ENCODE measurements around the gene SPEF2. TPM values are rescaled to one million over a fixed set of nuclear protein-coding genes. Genes with fewer than 3 reads are reported as not detected.

Gene SPEF2
- total and polyA plus RNA-seq, 2 donors (not counting 1 experiment from before 2014, with no cell fraction given) = 0.31 to 0.59 TPM

DNA sequence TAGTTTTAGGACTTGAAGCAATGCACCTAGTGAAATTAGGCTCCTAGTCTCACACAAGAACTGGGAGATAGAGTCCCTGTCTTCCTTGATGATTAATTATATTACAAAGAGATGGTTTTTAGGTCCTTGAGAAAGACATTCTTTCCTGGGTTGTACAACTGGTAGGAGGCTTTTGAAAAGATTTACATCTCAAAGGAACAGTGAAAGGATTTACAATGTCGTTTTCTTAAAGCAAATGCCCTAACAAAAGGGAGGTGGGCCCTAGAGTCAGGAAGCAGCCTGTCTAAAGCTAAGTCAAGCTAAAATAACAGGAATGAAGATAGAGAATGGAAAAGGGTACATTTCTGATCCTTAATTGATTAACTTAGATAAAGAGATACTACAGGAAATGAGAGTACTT lies 136.8 kb downstream of the SPEF2 start:
- Histone ChIP-seq H3K4me2 (replicated peaks; ENCODE audit: low read depth, low read length, poor library complexity, severe bottlenecking) (no peak overlapping the region), H3K27me3 (replicated peaks in 1 of 4; ENCODE audit: control extremely low read depth in 1 of 4, control insufficient read depth in 3 of 4, insufficient read depth in 4 of 4, low read length in 3 of 4) (no peaks in the 10 kb centered on the region), H4K20me1 (ENCODE audit: control insufficient read depth, insufficient read depth, low read length, poor library complexity, severe bottlenecking) (no peaks in the 10 kb centered on the region), H3K9me3 (ENCODE audit: control extremely low read depth in 1 of 3, control insufficient read depth in 2 of 3, insufficient read depth in 1 of 3, low read length in 2 of 3) (no peaks in the 10 kb centered on the region), H2AFZ (ENCODE audit: insufficient read depth, low read depth, low read length, poor library complexity, severe bottlenecking) (no peak overlapping the region), H3K9ac (ENCODE audit: low read length) (no peak overlapping the region), H3K36me3 (replicated peaks in 1 of 2; ENCODE audit: control extremely low read depth in 1 of 2, control insufficient read depth in 1 of 2, extremely low read depth in 1 of 2, insufficient read depth in 2 of 2, low read length in 1 of 2) (no peaks in the 10 kb centered on the region), H3K4me3 (ENCODE audit: control extremely low read depth in 1 of 5, extremely low read depth in 1 of 5, insufficient read depth in 1 of 5, low read depth in 2 of 5, low read length in 4 of 5) (no peak overlapping the region), H3K4me1 (ENCODE audit: control insufficient read depth in 2 of 2, insufficient read depth in 2 of 2, low read length in 2 of 2) (no peaks in the 10 kb centered on the region), H3K27ac (ENCODE audit: low read length in 2 of 2) (no peak overlapping the region), H3K79me2 (ENCODE audit: control insufficient read depth, insufficient read depth, low read length) (no peaks in the 10 kb centered on the region)
- Mint-ChIP-seq H3K4me3 (no peak overlapping the region), H3K27me3 (no peaks in the 10 kb centered on the region), H3K9me3 (ENCODE audit: insufficient read depth) (no peaks in the 10 kb centered on the region), H3K27ac (no peak overlapping the region), H3K4me1 (no peaks in the 10 kb centered on the region)
- WGBS (ENCODE audit: insufficient coverage) = 100% methylated on average over 1 of the region's 1 CpG
- ATAC-seq (ENCODE audit: low read depth) (no peak), DNase-seq (no peak)
- no peak for TF ChIP-seq EZH2 (IDR thresholded peaks at IDR 0.05; ENCODE audit: borderline replicate concordance, insufficient read depth, low read depth, low read length, poor library complexity, severe bottlenecking)
- TF ChIP-seq, protein P1, sequence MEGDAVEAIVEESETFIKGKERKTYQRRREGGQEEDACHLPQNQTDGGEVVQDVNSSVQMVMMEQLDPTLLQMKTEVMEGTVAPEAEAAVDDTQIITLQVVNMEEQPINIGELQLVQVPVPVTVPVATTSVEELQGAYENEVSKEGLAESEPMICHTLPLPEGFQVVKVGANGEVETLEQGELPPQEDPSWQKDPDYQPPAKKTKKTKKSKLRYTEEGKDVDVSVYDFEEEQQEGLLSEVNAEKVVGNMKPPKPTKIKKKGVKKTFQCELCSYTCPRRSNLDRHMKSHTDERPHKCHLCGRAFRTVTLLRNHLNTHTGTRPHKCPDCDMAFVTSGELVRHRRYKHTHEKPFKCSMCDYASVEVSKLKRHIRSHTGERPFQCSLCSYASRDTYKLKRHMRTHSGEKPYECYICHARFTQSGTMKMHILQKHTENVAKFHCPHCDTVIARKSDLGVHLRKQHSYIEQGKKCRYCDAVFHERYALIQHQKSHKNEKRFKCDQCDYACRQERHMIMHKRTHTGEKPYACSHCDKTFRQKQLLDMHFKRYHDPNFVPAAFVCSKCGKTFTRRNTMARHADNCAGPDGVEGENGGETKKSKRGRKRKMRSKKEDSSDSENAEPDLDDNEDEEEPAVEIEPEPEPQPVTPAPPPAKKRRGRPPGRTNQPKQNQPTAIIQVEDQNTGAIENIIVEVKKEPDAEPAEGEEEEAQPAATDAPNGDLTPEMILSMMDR (IDR thresholded peaks at IDR 0.05) = no peak
- CTCF ChIA-PET = no interaction called here
- POLR2A ChIA-PET = no interaction called here
- intact Hi-C loops (cut with micrococcal nuclease) = no loop called here

DNA sequence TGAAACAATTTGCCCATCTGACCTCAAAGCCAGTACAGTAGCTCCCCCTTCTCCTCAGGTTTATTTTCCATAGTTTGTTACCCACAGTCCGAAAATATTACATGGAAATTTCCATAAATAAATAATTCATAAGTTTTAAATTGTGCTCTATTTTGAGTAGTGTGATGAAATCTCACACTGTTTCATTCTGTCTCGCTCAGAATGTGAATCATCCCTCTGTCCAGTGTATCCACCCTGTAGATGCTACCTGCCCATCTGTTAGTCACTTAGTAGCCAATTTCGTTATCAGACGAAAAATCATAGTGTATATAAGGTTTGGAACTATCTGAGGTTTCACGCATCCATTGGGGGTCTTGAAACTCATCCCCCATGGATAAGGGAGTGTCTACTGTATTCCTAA lies 138.3 kb downstream of the SPEF2 start:
- Histone ChIP-seq H3K9me3 (ENCODE audit: control extremely low read depth in 1 of 3, control insufficient read depth in 2 of 3, insufficient read depth in 1 of 3, low read length in 2 of 3) (no peaks in the 10 kb centered on the region), H3K27me3 (replicated peaks in 1 of 4; ENCODE audit: control extremely low read depth in 1 of 4, control insufficient read depth in 3 of 4, insufficient read depth in 4 of 4, low read length in 3 of 4) (no peaks in the 10 kb centered on the region), H3K79me2 (ENCODE audit: control insufficient read depth, insufficient read depth, low read length) (no peaks in the 10 kb centered on the region), H3K4me2 (replicated peaks; ENCODE audit: low read depth, low read length, poor library complexity, severe bottlenecking) (no peak overlapping the region), H2AFZ (ENCODE audit: insufficient read depth, low read depth, low read length, poor library complexity, severe bottlenecking) (no peak overlapping the region), H3K4me1 (ENCODE audit: control insufficient read depth in 2 of 2, insufficient read depth in 2 of 2, low read length in 2 of 2) (no peaks in the 10 kb centered on the region), H3K27ac (ENCODE audit: low read length in 2 of 2) (no peak overlapping the region), H3K36me3 (replicated peaks in 1 of 2; ENCODE audit: control extremely low read depth in 1 of 2, control insufficient read depth in 1 of 2, extremely low read depth in 1 of 2, insufficient read depth in 2 of 2, low read length in 1 of 2) (no peaks in the 10 kb centered on the region), H3K9ac (ENCODE audit: low read length) (no peak overlapping the region), H3K4me3 (ENCODE audit: control extremely low read depth in 1 of 5, extremely low read depth in 1 of 5, insufficient read depth in 1 of 5, low read depth in 2 of 5, low read length in 4 of 5) (no peak overlapping the region), H4K20me1 (ENCODE audit: control insufficient read depth, insufficient read depth, low read length, poor library complexity, severe bottlenecking) (no peaks in the 10 kb centered on the region)
- TF ChIP-seq, protein P1 (IDR thresholded peaks at IDR 0.05) = no peak
- no peak for TF ChIP-seq EZH2 (IDR thresholded peaks at IDR 0.05; ENCODE audit: borderline replicate concordance, insufficient read depth, low read depth, low read length, poor library complexity, severe bottlenecking)
- ChIA-PET POLR2A (no interaction called here), CTCF (no interaction called here)
- WGBS (ENCODE audit: insufficient coverage) = no CpG with 5 or more reads among the region's 5 CpGs
- Mint-ChIP-seq H3K27me3 (no peaks in the 10 kb centered on the region), H3K4me3 (no peak overlapping the region), H3K27ac (no peak overlapping the region), H3K4me1 (no peaks in the 10 kb centered on the region), H3K9me3 (ENCODE audit: insufficient read depth) (no peaks in the 10 kb centered on the region)
- ATAC-seq (ENCODE audit: low read depth) = no peak
- intact Hi-C loops (cut with micrococcal nuclease) = no loop called here
- DNase-seq = no peak
